Nephron (organoid): Measurements from ENCODE around the gene SLIT2.

Experiments used
- H3K27ac Mint-ChIP-seq, 3 experiments: 2 replicates each; pipeline ENCODE4 v1.8.0; 2020; ENCODE audit warnings: mixed read lengths in 3 of 3, mild to moderate bottlenecking in 2 of 3, moderate library complexity in 1 of 3
- H3K27me3 Mint-ChIP-seq: 2 replicates; pipeline ENCODE4 v1.8.0; 2021; ENCODE audit warnings: low read depth, mild to moderate bottlenecking, moderate library complexity, mixed read lengths
- H3K36me3 Mint-ChIP-seq: 2 replicates; pipeline ENCODE4 v1.8.0; 2020; ENCODE audit warnings: low read depth, mixed read lengths
- H3K4me1 Mint-ChIP-seq: 2 replicates; pipeline ENCODE4 v1.8.0; 2020; ENCODE audit warnings: mixed read lengths
- H3K4me3 Mint-ChIP-seq, 3 experiments: 2 replicates each; pipeline ENCODE4 v1.8.0; 2020; ENCODE audit warnings: mild to moderate bottlenecking in 3 of 3, mixed read lengths in 3 of 3, moderate library complexity in 2 of 3
- H3K9me3 Mint-ChIP-seq: 2 replicates; pipeline ENCODE4 v1.8.0; 2020; ENCODE audit warnings: mixed read lengths
- TF ChIP-seq, protein P1 (sequence below), 3 experiments: fragments of 200-600 bp; sonication (generic); IDR thresholded peaks; one replicate each; pipeline ENCODE4 v1.5.0; 2021; ENCODE audit warnings: antibody characterized with exemption in 3 of 3; ENCODE audit not compliant: unreplicated experiment in 3 of 3

Gene SLIT2

DNA sequence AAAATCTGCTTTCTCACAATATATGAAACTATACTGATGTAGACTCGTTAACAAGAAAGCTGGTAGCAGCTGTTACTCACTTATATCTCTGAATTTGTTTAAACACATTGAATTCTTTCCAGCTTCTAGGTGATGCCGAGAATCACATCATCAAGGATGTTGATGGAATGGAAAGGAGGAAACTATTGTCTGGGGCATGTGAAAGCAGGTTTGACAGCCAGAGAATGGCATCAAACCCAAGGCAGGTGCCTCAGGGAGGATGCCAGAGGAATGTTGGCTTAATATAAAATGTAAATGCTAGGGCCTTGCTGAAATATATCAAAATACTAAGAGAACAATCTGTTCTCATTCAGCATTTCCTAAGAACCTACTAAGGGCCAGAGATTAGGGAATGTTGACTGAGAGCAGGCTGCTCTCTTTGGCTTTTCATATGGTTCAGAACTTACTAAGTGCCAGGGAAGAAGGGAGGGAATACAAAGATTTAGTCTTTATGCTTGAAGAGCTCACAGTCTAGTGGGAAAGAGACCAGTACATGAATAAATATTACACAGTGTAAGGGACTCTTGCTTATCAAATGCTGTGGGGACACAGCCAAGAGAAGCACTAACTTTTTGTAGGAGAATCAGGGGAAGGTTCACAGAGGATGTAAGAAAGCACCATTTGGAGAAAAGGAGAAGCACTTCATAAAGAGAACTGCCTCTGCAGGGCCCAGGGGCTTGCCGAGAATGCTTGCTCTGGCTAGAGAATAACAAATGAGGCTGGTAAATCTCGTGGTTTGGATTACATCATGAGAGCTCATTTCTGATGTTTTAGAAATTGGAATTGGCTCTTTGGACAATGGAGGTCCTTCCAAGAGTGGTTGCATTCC lies 14.7 kb downstream of the SLIT2 start:
- Mint-ChIP-seq H3K4me1 (peaks cover 29% of the 10 kb centered on the region), H3K4me3 (no peak overlapping the region), H3K9me3 (no peaks in the 10 kb centered on the region), H3K36me3 (peaks cover 50% of the 10 kb centered on the region), H3K27ac (peak overlapping the region in 2 of 3 experiments; percentile 6 to 9), H3K27me3 (no peaks in the 10 kb centered on the region)
- TF ChIP-seq, protein P1, sequence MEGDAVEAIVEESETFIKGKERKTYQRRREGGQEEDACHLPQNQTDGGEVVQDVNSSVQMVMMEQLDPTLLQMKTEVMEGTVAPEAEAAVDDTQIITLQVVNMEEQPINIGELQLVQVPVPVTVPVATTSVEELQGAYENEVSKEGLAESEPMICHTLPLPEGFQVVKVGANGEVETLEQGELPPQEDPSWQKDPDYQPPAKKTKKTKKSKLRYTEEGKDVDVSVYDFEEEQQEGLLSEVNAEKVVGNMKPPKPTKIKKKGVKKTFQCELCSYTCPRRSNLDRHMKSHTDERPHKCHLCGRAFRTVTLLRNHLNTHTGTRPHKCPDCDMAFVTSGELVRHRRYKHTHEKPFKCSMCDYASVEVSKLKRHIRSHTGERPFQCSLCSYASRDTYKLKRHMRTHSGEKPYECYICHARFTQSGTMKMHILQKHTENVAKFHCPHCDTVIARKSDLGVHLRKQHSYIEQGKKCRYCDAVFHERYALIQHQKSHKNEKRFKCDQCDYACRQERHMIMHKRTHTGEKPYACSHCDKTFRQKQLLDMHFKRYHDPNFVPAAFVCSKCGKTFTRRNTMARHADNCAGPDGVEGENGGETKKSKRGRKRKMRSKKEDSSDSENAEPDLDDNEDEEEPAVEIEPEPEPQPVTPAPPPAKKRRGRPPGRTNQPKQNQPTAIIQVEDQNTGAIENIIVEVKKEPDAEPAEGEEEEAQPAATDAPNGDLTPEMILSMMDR (IDR thresholded peaks at IDR 0.05; ENCODE audit: unreplicated experiment in 3 of 3): no peak

GRCh38 chr4:20268028-20268427 lies 16.3 kb downstream of the SLIT2 start:
- peaks cover 43% of the 10 kb centered on the region for H3K4me1 Mint-ChIP-seq
- TF ChIP-seq, protein P1 (IDR thresholded peaks at IDR 0.05; ENCODE audit: unreplicated experiment in 3 of 3): no peak
- no peak overlapping the region for H3K4me3 Mint-ChIP-seq
- H3K27me3 Mint-ChIP-seq: no peaks in the 10 kb centered on the region
- H3K36me3 Mint-ChIP-seq: peaks cover 36% of the 10 kb centered on the region
- H3K27ac Mint-ChIP-seq: no peak overlapping the region
- no peaks in the 10 kb centered on the region for H3K9me3 Mint-ChIP-seq

- H3K4me1 Mint-ChIP-seq: peaks cover 50% of the 10 kb centered on the region
- no peak overlapping the region for H3K27ac Mint-ChIP-seq
- H3K9me3 Mint-ChIP-seq: no peaks in the 10 kb centered on the region
- H3K4me3 Mint-ChIP-seq: no peak overlapping the region
- H3K36me3 Mint-ChIP-seq: peaks cover 32% of the 10 kb centered on the region
- TF ChIP-seq, protein P1 (IDR thresholded peaks at IDR 0.05; ENCODE audit: unreplicated experiment in 3 of 3): no peak
- H3K27me3 Mint-ChIP-seq: no peaks in the 10 kb centered on the region
Observed at GRCh38 chr4:20269320-20269719, 17.6 kb downstream of the SLIT2 start.

GRCh38 chr4:20271950-20272349 lies 20.2 kb downstream of the SLIT2 start:
- H3K36me3 Mint-ChIP-seq: peaks cover 26% of the 10 kb centered on the region
- TF ChIP-seq, protein P1 (IDR thresholded peaks at IDR 0.05; ENCODE audit: unreplicated experiment in 3 of 3): no peak
- H3K4me3 Mint-ChIP-seq: peak overlapping the region in 1 of 3 experiments; percentile 44
- no peaks in the 10 kb centered on the region for H3K27me3 Mint-ChIP-seq
- no peaks in the 10 kb centered on the region for H3K9me3 Mint-ChIP-seq
- H3K4me1 Mint-ChIP-seq: peaks cover 56% of the 10 kb centered on the region
- H3K27ac Mint-ChIP-seq: peak overlapping the region; percentile 22 to 84 (median 49)

- Mint-ChIP-seq H3K36me3 (peaks cover 26% of the 10 kb centered on the region), H3K4me3 (no peak overlapping the region), H3K27ac (peak overlapping the region in 2 of 3 experiments; percentile 49 to 84), H3K9me3 (no peaks in the 10 kb centered on the region), H3K27me3 (no peaks in the 10 kb centered on the region), H3K4me1 (peaks cover 57% of the 10 kb centered on the region)
- TF ChIP-seq, protein P1 (IDR thresholded peaks at IDR 0.05; ENCODE audit: unreplicated experiment in 3 of 3): no peak
Observed at GRCh38 chr4:20272411-20272872, 20.7 kb downstream of the SLIT2 start.
